ENCODE results near the gene PCDH12.

Gene PCDH12

GRCh38 chr5:141920771-141921170, 37.2 kb downstream of the PCDH12 start:
- ChIA-PET CTCF (interaction anchor here (1.4 to 1.7 kb wide), 4 partner anchors 30 to 67 kb away, joined by 3 to 5 read pairs (median 4); no protein-coding TSS in a partner anchor), POLR2A (no interaction called here)
- no peaks in the 10 kb centered on the region for H3K27me3 ChIP-seq (replicated peaks in 2 of 5; ENCODE audit: control insufficient read depth in 4 of 5, insufficient read depth in 5 of 5, low read length in 4 of 5)
- no peak overlapping the region for H3K4me3 ChIP-seq (ENCODE audit: control insufficient read depth in 1 of 7, extremely low read depth in 1 of 7, insufficient read depth in 4 of 7, low read depth in 2 of 7, low read length in 6 of 7)
- 100% methylated on average over 2 of the region's 2 CpGs for WGBS (ENCODE audit: insufficient coverage)
- H3K36me3 ChIP-seq (ENCODE audit: control insufficient read depth in 4 of 4, insufficient read depth in 4 of 4, low read length in 3 of 4) = peaks cover 0 to 6% (median 5%) of the 10 kb centered on the region in 4 experiments
- H3K9me3 ChIP-seq (ENCODE audit: control extremely low read depth in 1 of 5, control insufficient read depth in 4 of 5, insufficient read depth in 2 of 5, low read depth in 1 of 5, low read length in 4 of 5) = no peaks in the 10 kb centered on the region
- H3K27ac ChIP-seq (ENCODE audit: insufficient read depth in 1 of 2, low read depth in 1 of 2, low read length in 2 of 2, poor library complexity in 1 of 2, severe bottlenecking in 2 of 2) = no peak overlapping the region
- peaks cover 5 to 15% (median 12%) of the 10 kb centered on the region in 4 experiments for H3K4me1 ChIP-seq (ENCODE audit: control extremely low read depth in 1 of 4, control insufficient read depth in 4 of 4, insufficient read depth in 4 of 4, low read length in 3 of 4)
- no peak for DNase-seq

GRCh38 chr5:141919218-141920119, 38.5 kb downstream of the PCDH12 start:
- DNase-seq = no peak
- Histone ChIP-seq H3K27ac (ENCODE audit: insufficient read depth in 1 of 2, low read depth in 1 of 2, low read length in 2 of 2, poor library complexity in 1 of 2, severe bottlenecking in 2 of 2) (no peak overlapping the region), H3K36me3 (ENCODE audit: control insufficient read depth in 4 of 4, insufficient read depth in 4 of 4, low read length in 3 of 4) (no peaks in the 10 kb centered on the region), H3K27me3 (replicated peaks in 2 of 5; ENCODE audit: control insufficient read depth in 4 of 5, insufficient read depth in 5 of 5, low read length in 4 of 5) (no peaks in the 10 kb centered on the region), H3K4me3 (ENCODE audit: control insufficient read depth in 1 of 7, extremely low read depth in 1 of 7, insufficient read depth in 4 of 7, low read depth in 2 of 7, low read length in 6 of 7) (no peak overlapping the region), H3K9me3 (ENCODE audit: control extremely low read depth in 1 of 5, control insufficient read depth in 4 of 5, insufficient read depth in 2 of 5, low read depth in 1 of 5, low read length in 4 of 5) (no peaks in the 10 kb centered on the region), H3K4me1 (ENCODE audit: control extremely low read depth in 1 of 4, control insufficient read depth in 4 of 4, insufficient read depth in 4 of 4, low read length in 3 of 4) (peaks cover 5 to 15% (median 12%) of the 10 kb centered on the region in 4 experiments)
- 95% methylated on average over 6 of the region's 8 CpGs for WGBS (ENCODE audit: insufficient coverage)
- CTCF ChIA-PET = interaction anchor here (0.5 to 2.0 kb wide), 5 partner anchors 38 to 301 kb away, joined by 3 to 7 read pairs (median 4); partner anchors contain the start of gene PCDH12
- POLR2A ChIA-PET = no interaction called here

- no peaks in the 10 kb centered on the region for H3K36me3 ChIP-seq (ENCODE audit: control insufficient read depth in 4 of 4, insufficient read depth in 4 of 4, low read length in 3 of 4)
- no peak for DNase-seq
- CTCF ChIA-PET = interaction anchor here (1.0 to 4.7 kb wide), 5 partner anchors 14 to 226 kb away, joined by 4 to 33 read pairs (median 7); partner anchors contain the start of gene PCDH12
- 67% methylated on average over 3 of the region's 5 CpGs for whole genome bisulfite sequencing (ENCODE audit: insufficient coverage)
- H3K4me3 ChIP-seq (ENCODE audit: control insufficient read depth in 1 of 7, extremely low read depth in 1 of 7, insufficient read depth in 4 of 7, low read depth in 2 of 7, low read length in 6 of 7) = no peak overlapping the region
- no peaks in the 10 kb centered on the region for H3K9me3 ChIP-seq (ENCODE audit: control extremely low read depth in 1 of 5, control insufficient read depth in 4 of 5, insufficient read depth in 2 of 5, low read depth in 1 of 5, low read length in 4 of 5)
- H3K27me3 ChIP-seq (replicated peaks in 2 of 5; ENCODE audit: control insufficient read depth in 4 of 5, insufficient read depth in 5 of 5, low read length in 4 of 5) = peaks cover 0 to 7% (median 4%) of the 10 kb centered on the region in 5 experiments
- POLR2A ChIA-PET = no interaction called here
- no peak overlapping the region for H3K27ac ChIP-seq (ENCODE audit: insufficient read depth in 1 of 2, low read depth in 1 of 2, low read length in 2 of 2, poor library complexity in 1 of 2, severe bottlenecking in 2 of 2)
- peaks cover 5 to 14% (median 13%) of the 10 kb centered on the region in 4 experiments for H3K4me1 ChIP-seq (ENCODE audit: control extremely low read depth in 1 of 4, control insufficient read depth in 4 of 4, insufficient read depth in 4 of 4, low read length in 3 of 4)
Observed at GRCh38 chr5:141917760-141918159, 40.2 kb downstream of the PCDH12 start.

- Histone ChIP-seq H3K27me3 (replicated peaks in 2 of 5; ENCODE audit: control insufficient read depth in 4 of 5, insufficient read depth in 5 of 5, low read length in 4 of 5) (peaks cover 0 to 8% (median 4%) of the 10 kb centered on the region in 5 experiments), H3K36me3 (ENCODE audit: control insufficient read depth in 4 of 4, insufficient read depth in 4 of 4, low read length in 3 of 4) (no peaks in the 10 kb centered on the region), H3K4me3 (ENCODE audit: control insufficient read depth in 1 of 7, extremely low read depth in 1 of 7, insufficient read depth in 4 of 7, low read depth in 2 of 7, low read length in 6 of 7) (no peak overlapping the region), H3K27ac (ENCODE audit: insufficient read depth in 1 of 2, low read depth in 1 of 2, low read length in 2 of 2, poor library complexity in 1 of 2, severe bottlenecking in 2 of 2) (no peak overlapping the region), H3K4me1 (ENCODE audit: control extremely low read depth in 1 of 4, control insufficient read depth in 4 of 4, insufficient read depth in 4 of 4, low read length in 3 of 4) (peaks cover 5 to 14% (median 12%) of the 10 kb centered on the region in 4 experiments), H3K9me3 (ENCODE audit: control extremely low read depth in 1 of 5, control insufficient read depth in 4 of 5, insufficient read depth in 2 of 5, low read depth in 1 of 5, low read length in 4 of 5) (no peaks in the 10 kb centered on the region)
- no peak for DNase-seq
- ChIA-PET POLR2A (no interaction called here), CTCF (interaction anchor here (0.9 to 4.7 kb wide), 7 partner anchors 11 to 252 kb away, joined by 3 to 33 read pairs (median 4); no protein-coding TSS in a partner anchor)
- WGBS (ENCODE audit: insufficient coverage) = 100% methylated on average over 2 of the region's 2 CpGs
Observed at GRCh38 chr5:141916522-141916921, 41.5 kb downstream of the PCDH12 start.

- Histone ChIP-seq H3K36me3 (ENCODE audit: control insufficient read depth in 4 of 4, insufficient read depth in 4 of 4, low read length in 3 of 4) (no peaks in the 10 kb centered on the region), H3K27ac (ENCODE audit: insufficient read depth in 1 of 2, low read depth in 1 of 2, low read length in 2 of 2, poor library complexity in 1 of 2, severe bottlenecking in 2 of 2) (no peak overlapping the region), H3K9me3 (ENCODE audit: control extremely low read depth in 1 of 5, control insufficient read depth in 4 of 5, insufficient read depth in 2 of 5, low read depth in 1 of 5, low read length in 4 of 5) (no peaks in the 10 kb centered on the region), H3K27me3 (replicated peaks in 2 of 5; ENCODE audit: control insufficient read depth in 4 of 5, insufficient read depth in 5 of 5, low read length in 4 of 5) (peaks cover 0 to 8% (median 4%) of the 10 kb centered on the region in 5 experiments), H3K4me3 (ENCODE audit: control insufficient read depth in 1 of 7, extremely low read depth in 1 of 7, insufficient read depth in 4 of 7, low read depth in 2 of 7, low read length in 6 of 7) (no peak overlapping the region), H3K4me1 (ENCODE audit: control extremely low read depth in 1 of 4, control insufficient read depth in 4 of 4, insufficient read depth in 4 of 4, low read length in 3 of 4) (peaks cover 5 to 14% (median 12%) of the 10 kb centered on the region in 4 experiments)
- POLR2A ChIA-PET = no interaction called here
- peak in 1 of 3 donors; percentile 13 for DNase-seq
- 100% methylated on average over 3 of the region's 6 CpGs for WGBS (ENCODE audit: insufficient coverage)
- CTCF ChIA-PET = interaction anchor here (0.9 to 4.7 kb wide), 9 partner anchors 10 to 251 kb away, joined by 3 to 33 read pairs (median 3); no protein-coding TSS in a partner anchor
Observed at GRCh38 chr5:141915881-141916336, 42.1 kb downstream of the PCDH12 start.

GRCh38 chr5:141914797-141915196, 43.2 kb downstream of the PCDH12 start:
- DNase-seq = no peak
- H3K4me1 ChIP-seq (ENCODE audit: control extremely low read depth in 1 of 4, control insufficient read depth in 4 of 4, insufficient read depth in 4 of 4, low read length in 3 of 4) = peaks cover 5 to 14% (median 12%) of the 10 kb centered on the region in 4 experiments
- ChIA-PET POLR2A (interaction anchor here (1.0 kb wide), 1 partner anchor 26 kb away, joined by 4 read pairs; no protein-coding TSS in a partner anchor), CTCF (interaction anchor here (0.9 to 4.7 kb wide), 14 partner anchors 9 to 246 kb away, joined by 3 to 33 read pairs (median 5); partner anchors contain the start of genes DELE1 and RNF14)
- no peak overlapping the region for H3K27ac ChIP-seq (ENCODE audit: insufficient read depth in 1 of 2, low read depth in 1 of 2, low read length in 2 of 2, poor library complexity in 1 of 2, severe bottlenecking in 2 of 2)
- peaks cover 0 to 8% (median 4%) of the 10 kb centered on the region in 5 experiments for H3K27me3 ChIP-seq (replicated peaks in 2 of 5; ENCODE audit: control insufficient read depth in 4 of 5, insufficient read depth in 5 of 5, low read length in 4 of 5)
- 100% methylated on average over 2 of the region's 3 CpGs for WGBS (ENCODE audit: insufficient coverage)
- no peaks in the 10 kb centered on the region for H3K9me3 ChIP-seq (ENCODE audit: control extremely low read depth in 1 of 5, control insufficient read depth in 4 of 5, insufficient read depth in 2 of 5, low read depth in 1 of 5, low read length in 4 of 5)
- H3K4me3 ChIP-seq (ENCODE audit: control insufficient read depth in 1 of 7, extremely low read depth in 1 of 7, insufficient read depth in 4 of 7, low read depth in 2 of 7, low read length in 6 of 7) = no peak overlapping the region
- no peaks in the 10 kb centered on the region for H3K36me3 ChIP-seq (ENCODE audit: control insufficient read depth in 4 of 4, insufficient read depth in 4 of 4, low read length in 3 of 4)

Data from common myeloid progenitor, CD34-positive (primary cell).